Measurements from ENCODE around the gene PLEKHH1. TPM values are rescaled to one million over a fixed set of nuclear protein-coding genes. Genes with fewer than 3 reads are reported as not detected.

Gene PLEKHH1
- total RNA-seq, 1 donor from 2014 or later: 9.4 TPM

DNA sequence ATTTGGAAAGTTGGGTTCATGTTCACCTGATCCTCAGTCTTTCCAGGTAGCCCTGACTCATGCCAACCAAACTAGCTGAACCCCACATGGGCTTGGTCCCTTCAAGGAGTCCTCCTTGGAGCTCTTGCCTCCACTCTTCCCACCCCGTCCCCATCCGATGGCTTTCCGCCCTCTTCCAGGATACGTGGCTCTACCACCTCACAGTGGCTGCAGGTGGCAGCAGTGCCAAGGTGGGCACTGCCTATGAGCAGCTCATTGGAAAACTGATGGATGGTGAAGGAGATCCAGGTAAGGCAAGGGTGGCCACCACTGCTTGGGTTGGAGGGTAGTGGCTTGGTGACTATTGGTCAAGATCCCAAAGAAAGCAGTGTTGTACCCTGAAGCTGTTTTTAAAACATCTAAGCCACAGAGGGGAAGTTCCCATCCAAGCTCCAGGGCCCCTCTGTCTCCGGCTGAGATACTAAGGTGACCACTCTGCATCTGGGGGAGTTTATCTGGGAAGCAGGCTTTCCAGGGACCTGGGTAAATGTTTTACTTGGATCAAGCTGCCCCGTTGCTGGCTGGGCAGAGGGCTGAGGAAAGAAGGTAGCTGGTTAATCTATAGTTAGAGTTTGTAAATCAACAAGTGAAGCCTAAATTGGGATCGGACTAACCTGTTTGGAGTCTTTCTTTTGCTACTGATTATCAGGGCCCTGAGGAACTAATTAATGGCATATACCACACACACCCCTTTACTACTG, 43.3 kb downstream of the PLEKHH1 start:
- no peaks in the 10 kb centered on the region for H3K36me3 ChIP-seq (ENCODE audit: control insufficient read depth, insufficient read depth, low read length)
- H3K27me3 ChIP-seq (ENCODE audit: control insufficient read depth, insufficient read depth, low read length): no peaks in the 10 kb centered on the region
- H3K4me3 ChIP-seq (ENCODE audit: low read depth, low read length): no peak overlapping the region
- TF ChIP-seq, protein P1, sequence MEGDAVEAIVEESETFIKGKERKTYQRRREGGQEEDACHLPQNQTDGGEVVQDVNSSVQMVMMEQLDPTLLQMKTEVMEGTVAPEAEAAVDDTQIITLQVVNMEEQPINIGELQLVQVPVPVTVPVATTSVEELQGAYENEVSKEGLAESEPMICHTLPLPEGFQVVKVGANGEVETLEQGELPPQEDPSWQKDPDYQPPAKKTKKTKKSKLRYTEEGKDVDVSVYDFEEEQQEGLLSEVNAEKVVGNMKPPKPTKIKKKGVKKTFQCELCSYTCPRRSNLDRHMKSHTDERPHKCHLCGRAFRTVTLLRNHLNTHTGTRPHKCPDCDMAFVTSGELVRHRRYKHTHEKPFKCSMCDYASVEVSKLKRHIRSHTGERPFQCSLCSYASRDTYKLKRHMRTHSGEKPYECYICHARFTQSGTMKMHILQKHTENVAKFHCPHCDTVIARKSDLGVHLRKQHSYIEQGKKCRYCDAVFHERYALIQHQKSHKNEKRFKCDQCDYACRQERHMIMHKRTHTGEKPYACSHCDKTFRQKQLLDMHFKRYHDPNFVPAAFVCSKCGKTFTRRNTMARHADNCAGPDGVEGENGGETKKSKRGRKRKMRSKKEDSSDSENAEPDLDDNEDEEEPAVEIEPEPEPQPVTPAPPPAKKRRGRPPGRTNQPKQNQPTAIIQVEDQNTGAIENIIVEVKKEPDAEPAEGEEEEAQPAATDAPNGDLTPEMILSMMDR (IDR thresholded peaks at IDR 0.05; ENCODE audit: insufficient read depth, low read length, poor library complexity, severe bottlenecking): no peak
- DNase-seq (ENCODE audit: low read depth): no peak

DNA sequence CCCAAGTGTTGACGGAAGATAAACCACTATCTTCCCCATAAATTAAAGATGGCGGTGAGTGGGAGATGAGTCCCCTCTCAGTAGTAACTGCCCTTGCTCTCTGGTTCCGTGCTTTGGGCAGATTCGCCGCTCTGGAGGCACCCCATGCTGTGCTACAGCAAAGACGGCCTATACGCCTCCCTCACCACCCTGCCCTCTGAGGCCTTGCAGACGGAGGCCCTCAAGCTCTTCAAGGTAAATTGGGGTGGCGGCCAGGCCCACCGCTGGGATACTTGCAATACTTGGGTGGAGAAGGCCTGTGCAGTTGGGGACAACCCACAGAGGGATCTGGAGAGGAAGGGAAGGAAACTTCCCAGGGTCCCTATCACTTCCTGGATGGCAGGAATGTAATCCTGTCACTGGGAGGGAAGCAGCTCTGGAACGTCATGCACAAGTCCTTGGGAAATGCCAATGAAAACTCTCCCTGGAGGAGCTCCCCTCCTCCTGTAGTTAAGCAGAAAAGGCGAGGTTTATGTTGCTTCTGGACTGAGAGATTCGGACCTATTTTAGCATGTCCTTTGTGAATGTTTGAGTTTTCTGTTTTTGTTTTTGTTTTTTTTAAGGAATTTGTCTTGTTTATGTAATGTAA, 44.2 kb downstream of the PLEKHH1 start:
- TF ChIP-seq, protein P1 (IDR thresholded peaks at IDR 0.05; ENCODE audit: insufficient read depth, low read length, poor library complexity, severe bottlenecking): no peak
- DNase-seq (ENCODE audit: low read depth): no peak
- no peak overlapping the region for H3K4me3 ChIP-seq (ENCODE audit: low read depth, low read length)
- H3K27me3 ChIP-seq (ENCODE audit: control insufficient read depth, insufficient read depth, low read length): no peaks in the 10 kb centered on the region
- H3K36me3 ChIP-seq (ENCODE audit: control insufficient read depth, insufficient read depth, low read length): no peaks in the 10 kb centered on the region

DNA sequence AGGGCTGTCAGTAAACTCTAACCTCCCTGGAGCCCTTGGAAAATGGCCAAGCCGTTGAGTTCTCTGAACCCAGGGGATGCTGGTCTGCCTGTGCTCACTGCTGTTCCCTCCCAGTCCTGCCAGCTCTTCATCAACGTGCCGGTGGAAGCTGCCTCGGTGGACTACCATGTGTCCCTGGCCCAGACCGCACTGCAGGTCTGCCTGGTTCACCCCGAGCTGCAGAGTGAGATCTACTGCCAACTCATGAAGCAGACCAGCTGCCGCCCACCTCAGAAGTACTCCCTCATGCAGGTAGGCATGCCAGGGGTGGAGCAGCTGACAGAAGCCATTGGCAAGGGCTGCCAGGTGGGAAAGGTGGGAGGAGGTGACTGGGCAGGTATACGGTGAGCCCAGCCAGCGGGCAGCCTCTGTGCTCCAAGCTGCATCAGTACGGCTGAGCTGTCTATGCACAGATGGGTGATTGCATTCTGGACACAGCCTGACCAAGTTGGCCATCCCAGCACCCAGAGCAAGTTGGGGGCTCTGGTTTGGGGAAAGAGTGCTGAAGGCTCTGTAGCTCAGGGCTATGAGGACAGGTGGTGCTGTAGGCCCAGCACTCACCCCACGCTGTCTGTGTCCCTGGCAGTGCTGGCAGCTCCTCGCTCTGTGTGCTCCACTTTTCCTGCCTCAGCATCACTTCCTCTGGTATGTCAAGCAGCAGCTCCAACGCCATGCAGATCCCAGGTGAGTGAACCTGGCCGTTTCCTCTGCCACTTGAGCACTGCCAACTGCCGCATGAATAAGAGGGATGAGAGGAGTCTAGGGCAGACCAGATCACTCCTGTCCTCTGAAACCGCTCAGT, 45.0 kb downstream of the PLEKHH1 start:
- no peaks in the 10 kb centered on the region for H3K36me3 ChIP-seq (ENCODE audit: control insufficient read depth, insufficient read depth, low read length)
- TF ChIP-seq, protein P1 (IDR thresholded peaks at IDR 0.05; ENCODE audit: insufficient read depth, low read length, poor library complexity, severe bottlenecking): no peak
- H3K4me3 ChIP-seq (ENCODE audit: low read depth, low read length): no peak overlapping the region
- DNase-seq (ENCODE audit: low read depth): no peak
- H3K27me3 ChIP-seq (ENCODE audit: control insufficient read depth, insufficient read depth, low read length): no peaks in the 10 kb centered on the region

DNA sequence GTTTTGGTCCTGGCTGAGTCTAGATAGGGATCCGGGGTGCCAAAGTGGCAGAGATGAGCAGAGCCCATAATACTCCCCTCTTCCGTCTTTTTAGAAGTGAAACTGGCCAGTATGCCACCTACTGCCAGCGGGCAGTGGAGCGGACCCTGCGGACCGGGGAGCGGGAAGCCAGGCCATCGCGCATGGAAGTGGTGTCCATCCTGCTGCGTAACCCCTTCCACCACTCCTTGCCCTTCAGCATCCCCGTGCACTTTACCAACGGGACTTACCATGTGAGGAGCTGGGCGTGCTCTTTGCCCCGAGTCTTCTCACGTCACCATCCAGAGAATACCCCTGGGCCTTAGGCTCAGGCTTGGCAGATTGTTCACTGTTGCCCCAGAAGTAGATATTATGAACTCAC, 46.0 kb downstream of the PLEKHH1 start:
- H3K4me3 ChIP-seq (ENCODE audit: low read depth, low read length): no peak overlapping the region
- H3K36me3 ChIP-seq (ENCODE audit: control insufficient read depth, insufficient read depth, low read length): no peaks in the 10 kb centered on the region
- H3K27me3 ChIP-seq (ENCODE audit: control insufficient read depth, insufficient read depth, low read length): no peaks in the 10 kb centered on the region
- TF ChIP-seq, protein P1 (IDR thresholded peaks at IDR 0.05; ENCODE audit: insufficient read depth, low read length, poor library complexity, severe bottlenecking): no peak
- DNase-seq (ENCODE audit: low read depth): no peak

DNA sequence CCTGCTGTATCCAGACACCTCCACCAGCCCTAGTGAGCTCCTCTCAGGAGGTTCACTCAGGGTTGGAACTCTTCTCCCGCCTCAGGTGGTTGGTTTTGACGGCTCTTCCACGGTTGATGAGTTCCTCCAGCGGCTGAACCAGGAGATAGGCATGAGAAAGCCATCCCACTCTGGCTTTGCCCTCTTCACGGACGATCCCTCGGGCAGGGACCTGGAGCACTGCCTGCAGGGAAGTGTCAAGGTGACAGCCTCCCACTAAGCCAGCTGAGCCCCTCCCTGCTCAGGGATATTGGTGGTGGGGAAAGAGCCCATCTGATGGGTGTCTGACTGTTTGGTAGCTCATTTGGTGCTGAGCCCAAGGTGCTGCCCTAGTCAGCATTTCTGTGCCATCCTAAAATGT, 46.5 kb downstream of the PLEKHH1 start:
- TF ChIP-seq, protein P1 (IDR thresholded peaks at IDR 0.05; ENCODE audit: insufficient read depth, low read length, poor library complexity, severe bottlenecking): no peak
- no peaks in the 10 kb centered on the region for H3K27me3 ChIP-seq (ENCODE audit: control insufficient read depth, insufficient read depth, low read length)
- DNase-seq (ENCODE audit: low read depth): no peak
- H3K4me3 ChIP-seq (ENCODE audit: low read depth, low read length): no peak overlapping the region
- H3K36me3 ChIP-seq (ENCODE audit: control insufficient read depth, insufficient read depth, low read length): no peaks in the 10 kb centered on the region
